HEK293 (cell line): ENCODE data around the gene CCDC74A.
"Not testable (repeated sequence)": the region's sequence is repeated elsewhere in the genome, so short reads cannot be mapped to it uniquely, and the experiment has no call there.

Source experiments
- GLI4 ChIP-seq: fragments of 450-650 bp; formaldehyde crosslinking; IDR thresholded peaks from 2 replicates; pipeline ENCODE4 v1.5.1; 2016; ENCODE audit warnings: missing biosample characterization, missing genetic modification characterization
- YY1 ChIP-seq: fragments of 450-650 bp; formaldehyde crosslinking; IDR thresholded peaks from 2 replicates; pipeline ENCODE4 v1.5.1; 2018; ENCODE audit warnings: missing biosample characterization, missing genetic modification characterization
- ZNF404 ChIP-seq: fragments of 450-650 bp; formaldehyde crosslinking; IDR thresholded peaks from 2 replicates; pipeline ENCODE4 v1.5.1; 2017; ENCODE audit warnings: missing biosample characterization, missing genetic modification characterization
- ZNF629 ChIP-seq: fragments of 450-650 bp; formaldehyde crosslinking; IDR thresholded peaks from 2 replicates; pipeline ENCODE4 v1.5.1; 2017; ENCODE audit warnings: missing biosample characterization, missing genetic modification characterization
- TF ChIP-seq, protein P1 (sequence below): fragments of 450-650 bp; formaldehyde crosslinking; IDR thresholded peaks from 2 replicates; pipeline ENCODE4 v1.5.1; 2016; ENCODE audit warnings: missing biosample characterization, missing genetic modification characterization
- TF ChIP-seq, protein P2 (sequence below): fragments of 450-650 bp; formaldehyde crosslinking; IDR thresholded peaks from 2 replicates; pipeline ENCODE4 v1.5.1; 2016; ENCODE audit warnings: missing biosample characterization, missing genetic modification characterization
- TF ChIP-seq, protein P3 (sequence below): fragments of 450-650 bp; formaldehyde crosslinking; IDR thresholded peaks from 2 replicates; pipeline ENCODE4 v1.5.1; 2016; ENCODE audit warnings: missing biosample characterization, missing genetic modification characterization

DNA sequence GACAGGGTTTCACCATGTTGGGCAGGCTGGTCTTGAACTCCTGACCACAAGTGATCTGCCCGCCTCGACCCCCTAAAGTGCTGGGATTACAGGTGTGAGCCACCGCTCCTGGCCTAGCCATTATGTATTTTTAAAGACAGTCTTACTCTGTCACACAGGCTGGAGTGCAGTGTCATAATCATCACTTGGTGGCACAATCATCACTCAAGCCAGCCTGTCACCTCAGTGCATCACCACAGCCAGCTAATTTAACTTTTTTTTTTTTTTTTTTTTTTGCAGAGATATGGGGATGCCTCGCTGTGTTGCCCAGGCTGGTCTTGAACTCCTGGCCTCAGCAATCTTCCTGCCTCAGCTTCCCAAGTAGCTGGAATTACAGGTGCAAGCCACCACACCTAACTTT is 24.1 kb upstream of the CCDC74A start:
- not testable (repeated sequence) for TF ChIP-seq ZNF404 (tag by site-specific recombination); GLI4 (tag by site-specific recombination); ZNF629; YY1 (tag by site-specific recombination)
- TF ChIP-seq, protein P1, sequence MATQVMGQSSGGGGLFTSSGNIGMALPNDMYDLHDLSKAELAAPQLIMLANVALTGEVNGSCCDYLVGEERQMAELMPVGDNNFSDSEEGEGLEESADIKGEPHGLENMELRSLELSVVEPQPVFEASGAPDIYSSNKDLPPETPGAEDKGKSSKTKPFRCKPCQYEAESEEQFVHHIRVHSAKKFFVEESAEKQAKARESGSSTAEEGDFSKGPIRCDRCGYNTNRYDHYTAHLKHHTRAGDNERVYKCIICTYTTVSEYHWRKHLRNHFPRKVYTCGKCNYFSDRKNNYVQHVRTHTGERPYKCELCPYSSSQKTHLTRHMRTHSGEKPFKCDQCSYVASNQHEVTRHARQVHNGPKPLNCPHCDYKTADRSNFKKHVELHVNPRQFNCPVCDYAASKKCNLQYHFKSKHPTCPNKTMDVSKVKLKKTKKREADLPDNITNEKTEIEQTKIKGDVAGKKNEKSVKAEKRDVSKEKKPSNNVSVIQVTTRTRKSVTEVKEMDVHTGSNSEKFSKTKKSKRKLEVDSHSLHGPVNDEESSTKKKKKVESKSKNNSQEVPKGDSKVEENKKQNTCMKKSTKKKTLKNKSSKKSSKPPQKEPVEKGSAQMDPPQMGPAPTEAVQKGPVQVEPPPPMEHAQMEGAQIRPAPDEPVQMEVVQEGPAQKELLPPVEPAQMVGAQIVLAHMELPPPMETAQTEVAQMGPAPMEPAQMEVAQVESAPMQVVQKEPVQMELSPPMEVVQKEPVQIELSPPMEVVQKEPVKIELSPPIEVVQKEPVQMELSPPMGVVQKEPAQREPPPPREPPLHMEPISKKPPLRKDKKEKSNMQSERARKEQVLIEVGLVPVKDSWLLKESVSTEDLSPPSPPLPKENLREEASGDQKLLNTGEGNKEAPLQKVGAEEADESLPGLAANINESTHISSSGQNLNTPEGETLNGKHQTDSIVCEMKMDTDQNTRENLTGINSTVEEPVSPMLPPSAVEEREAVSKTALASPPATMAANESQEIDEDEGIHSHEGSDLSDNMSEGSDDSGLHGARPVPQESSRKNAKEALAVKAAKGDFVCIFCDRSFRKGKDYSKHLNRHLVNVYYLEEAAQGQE (tag by site-specific recombination): not testable (repeated sequence)
- TF ChIP-seq, protein P2, sequence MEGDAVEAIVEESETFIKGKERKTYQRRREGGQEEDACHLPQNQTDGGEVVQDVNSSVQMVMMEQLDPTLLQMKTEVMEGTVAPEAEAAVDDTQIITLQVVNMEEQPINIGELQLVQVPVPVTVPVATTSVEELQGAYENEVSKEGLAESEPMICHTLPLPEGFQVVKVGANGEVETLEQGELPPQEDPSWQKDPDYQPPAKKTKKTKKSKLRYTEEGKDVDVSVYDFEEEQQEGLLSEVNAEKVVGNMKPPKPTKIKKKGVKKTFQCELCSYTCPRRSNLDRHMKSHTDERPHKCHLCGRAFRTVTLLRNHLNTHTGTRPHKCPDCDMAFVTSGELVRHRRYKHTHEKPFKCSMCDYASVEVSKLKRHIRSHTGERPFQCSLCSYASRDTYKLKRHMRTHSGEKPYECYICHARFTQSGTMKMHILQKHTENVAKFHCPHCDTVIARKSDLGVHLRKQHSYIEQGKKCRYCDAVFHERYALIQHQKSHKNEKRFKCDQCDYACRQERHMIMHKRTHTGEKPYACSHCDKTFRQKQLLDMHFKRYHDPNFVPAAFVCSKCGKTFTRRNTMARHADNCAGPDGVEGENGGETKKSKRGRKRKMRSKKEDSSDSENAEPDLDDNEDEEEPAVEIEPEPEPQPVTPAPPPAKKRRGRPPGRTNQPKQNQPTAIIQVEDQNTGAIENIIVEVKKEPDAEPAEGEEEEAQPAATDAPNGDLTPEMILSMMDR: not testable (repeated sequence)
- TF ChIP-seq, protein P3, sequence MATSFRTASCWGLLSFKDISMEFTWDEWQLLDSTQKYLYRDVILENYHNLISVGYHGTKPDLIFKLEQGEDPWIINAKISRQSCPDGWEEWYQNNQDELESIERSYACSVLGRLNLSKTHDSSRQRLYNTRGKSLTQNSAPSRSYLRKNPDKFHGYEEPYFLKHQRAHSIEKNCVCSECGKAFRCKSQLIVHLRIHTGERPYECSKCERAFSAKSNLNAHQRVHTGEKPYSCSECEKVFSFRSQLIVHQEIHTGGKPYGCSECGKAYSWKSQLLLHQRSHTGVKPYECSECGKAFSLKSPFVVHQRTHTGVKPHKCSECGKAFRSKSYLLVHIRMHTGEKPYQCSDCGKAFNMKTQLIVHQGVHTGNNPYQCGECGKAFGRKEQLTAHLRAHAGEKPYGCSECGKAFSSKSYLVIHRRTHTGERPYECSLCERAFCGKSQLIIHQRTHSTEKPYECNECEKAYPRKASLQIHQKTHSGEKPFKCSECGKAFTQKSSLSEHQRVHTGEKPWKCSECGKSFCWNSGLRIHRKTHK (tag by site-specific recombination): not testable (repeated sequence)
